Tibial artery (tissue), 4 donors: ENCODE measurements around the gene SH2D6.
A peak's percentile ranks its signal among the peaks of the same experiment; 100 is the strongest.
"Not testable (repeated sequence)": the region's sequence is repeated elsewhere in the genome, so short reads cannot be mapped to it uniquely, and the experiment has no call there.

Source experiments
- DNase-seq, 2 donors: peaks; one replicate each; pipeline ENCODE4 v3.0.0-alpha.2; 2019
- H3K27ac ChIP-seq, 2 donors: fragments of 200-600 bp; sonication (generic) in 1 of 2; 1 replicate in 1 of 2; 2 replicates in 1 of 2; pipeline ENCODE4 v1.5.1; 2018 to 2019; ENCODE audit warnings: mild to moderate bottlenecking in 1 of 2
- H3K27me3 ChIP-seq, 2 donors: fragments of 200-600 bp; sonication (generic) in 1 of 2; one replicate each; pipeline versions ENCODE4 v1.5.1 to v1.6.0; 2016 to 2019
- H3K36me3 ChIP-seq, 3 donors: fragments of 200-600 bp; sonication (generic) in 2 of 3; one replicate each; pipeline ENCODE4 v1.5.1; 2016 to 2019; ENCODE audit warnings: mild to moderate bottlenecking in 2 of 3
- H3K4me1 ChIP-seq, 4 donors: fragments of 200-600 bp; sonication (generic) in 2 of 4; 1 replicate in 3 of 4; 2 replicates in 1 of 4; pipeline ENCODE4 v1.5.1; 2016 to 2019
- H3K4me3 ChIP-seq, 2 donors: fragments of 200-600 bp; sonication (generic) in 1 of 2; 1 replicate in 1 of 2; 2 replicates in 1 of 2; pipeline ENCODE4 v1.5.1; 2018 to 2019; ENCODE audit warnings: mild to moderate bottlenecking in 2 of 2
- H3K9me3 ChIP-seq, 3 donors: fragments of 200-600 bp; sonication (generic) in 1 of 3; one replicate each; pipeline ENCODE4 v1.5.1; 2016 to 2019
- intact Hi-C: fragments of 100-400 bp; cut with DNase I; formaldehyde crosslinking; loops from one replicate; pipeline ENCODE4 v1.15.0; 2023; ENCODE audit warnings: low total_unique reads
- TF ChIP-seq, protein P1 (sequence below), 2 experiments: fragments of 200-600 bp in 1 of 2; fragments of 450-650 bp in 1 of 2; IDR thresholded peaks; one replicate each; pipeline ENCODE4 v1.5.1; 2017 to 2019; ENCODE audit warnings: antibody characterized with exemption in 2 of 2, mild to moderate bottlenecking in 1 of 2, moderate library complexity in 1 of 2

SH2D6 gene

DNA sequence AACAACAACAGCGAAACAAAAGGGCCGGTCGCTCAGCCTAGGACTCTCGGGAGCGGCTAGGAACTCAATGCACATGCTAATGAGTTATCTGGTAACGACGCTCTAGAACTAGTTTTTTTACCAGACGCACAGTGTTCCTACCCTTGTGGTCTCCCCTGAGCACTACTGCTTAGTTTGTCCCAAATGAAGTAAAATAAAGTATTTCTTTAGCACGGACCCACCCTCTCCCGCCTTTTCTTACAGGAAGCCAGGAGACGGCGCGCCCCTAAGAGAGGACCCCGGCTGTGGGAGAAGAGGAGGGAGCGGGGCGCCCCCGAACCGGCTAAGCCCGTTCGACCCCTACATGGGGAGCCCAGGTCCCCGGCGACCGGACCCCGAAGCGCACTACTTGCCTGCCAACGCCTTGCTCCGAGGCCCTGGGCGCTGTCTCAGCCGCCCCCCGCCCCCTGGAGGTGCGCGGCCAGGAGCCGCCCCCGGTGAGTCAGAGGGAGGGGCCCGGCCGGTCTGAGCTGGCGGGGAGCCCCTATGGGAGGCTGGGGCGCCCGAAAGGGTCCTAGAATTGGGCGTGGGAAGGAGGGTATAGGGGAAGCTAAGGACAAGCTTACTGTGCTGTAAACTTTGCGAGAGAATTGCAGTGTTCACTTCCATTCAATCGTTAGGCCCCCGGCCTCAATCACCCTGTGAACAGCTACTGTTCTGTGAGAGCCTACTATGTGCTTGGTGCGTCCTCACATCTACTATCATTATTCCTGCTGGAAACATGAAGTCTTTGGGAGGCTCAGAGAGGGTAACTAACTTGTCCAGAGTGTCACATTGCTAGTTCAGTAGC lies 4.7 kb upstream of the SH2D6 start:
- no peaks in the 10 kb centered on the region for H3K36me3 ChIP-seq
- H3K27ac ChIP-seq = peak overlapping the region; percentile 78 to 85
- peaks cover 0 to 45% (median 29%) of the 10 kb centered on the region in 4 donors for H3K4me1 ChIP-seq
- H3K9me3 ChIP-seq = no peaks in the 10 kb centered on the region
- intact Hi-C loops = no loop called here
- peak overlapping the region; percentile 62 to 71 for H3K4me3 ChIP-seq
- TF ChIP-seq, protein P1, sequence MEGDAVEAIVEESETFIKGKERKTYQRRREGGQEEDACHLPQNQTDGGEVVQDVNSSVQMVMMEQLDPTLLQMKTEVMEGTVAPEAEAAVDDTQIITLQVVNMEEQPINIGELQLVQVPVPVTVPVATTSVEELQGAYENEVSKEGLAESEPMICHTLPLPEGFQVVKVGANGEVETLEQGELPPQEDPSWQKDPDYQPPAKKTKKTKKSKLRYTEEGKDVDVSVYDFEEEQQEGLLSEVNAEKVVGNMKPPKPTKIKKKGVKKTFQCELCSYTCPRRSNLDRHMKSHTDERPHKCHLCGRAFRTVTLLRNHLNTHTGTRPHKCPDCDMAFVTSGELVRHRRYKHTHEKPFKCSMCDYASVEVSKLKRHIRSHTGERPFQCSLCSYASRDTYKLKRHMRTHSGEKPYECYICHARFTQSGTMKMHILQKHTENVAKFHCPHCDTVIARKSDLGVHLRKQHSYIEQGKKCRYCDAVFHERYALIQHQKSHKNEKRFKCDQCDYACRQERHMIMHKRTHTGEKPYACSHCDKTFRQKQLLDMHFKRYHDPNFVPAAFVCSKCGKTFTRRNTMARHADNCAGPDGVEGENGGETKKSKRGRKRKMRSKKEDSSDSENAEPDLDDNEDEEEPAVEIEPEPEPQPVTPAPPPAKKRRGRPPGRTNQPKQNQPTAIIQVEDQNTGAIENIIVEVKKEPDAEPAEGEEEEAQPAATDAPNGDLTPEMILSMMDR (IDR thresholded peaks at IDR 0.05) = peak in 1 of 2 experiments; percentile 17
- DNase-seq = no peak
- no peaks in the 10 kb centered on the region for H3K27me3 ChIP-seq

DNA sequence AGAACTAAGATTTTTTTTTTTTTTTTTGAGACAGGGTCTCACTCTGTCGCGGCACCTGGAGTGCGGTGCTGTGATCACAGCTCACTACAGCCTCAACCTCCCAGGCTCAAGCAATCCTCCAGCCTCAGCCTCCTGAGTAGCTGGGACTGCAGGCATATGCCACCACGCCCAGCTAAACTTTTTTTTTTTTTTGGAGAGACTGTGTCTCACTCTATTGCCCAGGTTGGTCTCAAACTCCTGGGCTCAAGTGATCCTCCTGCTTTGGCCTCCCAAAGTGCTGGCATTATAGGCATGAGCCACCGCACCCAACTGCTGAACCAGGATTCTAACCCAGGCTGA lies 4.1 kb upstream of the SH2D6 start:
- peak overlapping the region; percentile 78 to 85 for H3K27ac ChIP-seq
- intact Hi-C loops = not testable (repeated sequence)

DNA sequence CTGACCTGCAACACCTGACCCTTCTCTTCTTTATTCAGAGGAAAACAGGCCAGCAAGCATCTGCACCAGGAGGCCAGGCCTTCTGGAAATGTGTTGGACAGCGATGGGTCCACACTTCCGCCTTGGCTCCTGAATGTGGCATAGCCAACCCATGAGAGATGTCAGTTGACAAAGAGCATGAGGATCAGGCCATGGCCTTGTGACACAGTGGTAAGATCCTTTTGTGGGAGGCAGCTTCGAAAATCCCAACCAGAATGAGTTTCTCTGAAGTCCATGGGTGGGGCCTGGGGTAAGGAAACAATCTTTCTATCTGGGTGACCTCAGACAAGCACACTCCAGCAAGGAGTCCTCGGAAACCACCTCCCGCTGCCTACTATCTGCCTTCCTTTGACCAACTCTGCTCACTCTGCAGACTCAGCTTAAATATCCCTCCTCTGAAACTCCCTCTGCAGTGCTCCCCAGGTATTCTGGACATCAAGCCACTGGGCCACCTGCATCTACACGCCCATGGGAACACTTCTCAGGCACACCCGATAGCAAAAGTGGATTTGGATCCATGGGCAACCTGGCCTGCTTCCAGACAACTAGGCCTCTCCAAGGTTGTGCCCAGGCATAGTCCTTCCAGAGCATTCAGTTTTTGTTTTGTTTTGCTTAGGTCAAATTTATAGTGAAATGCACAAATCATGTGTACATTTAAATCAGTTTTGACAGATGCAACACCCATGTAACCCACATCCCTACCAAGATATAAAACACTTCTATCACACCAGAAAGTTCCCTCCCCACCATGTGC lies 3.6 kb upstream of the SH2D6 start:
- no peaks in the 10 kb centered on the region for H3K36me3 ChIP-seq
- TF ChIP-seq, protein P1 (IDR thresholded peaks at IDR 0.05) = no peak
- no peak overlapping the region for H3K4me3 ChIP-seq
- intact Hi-C loops = no loop called here
- H3K9me3 ChIP-seq = no peaks in the 10 kb centered on the region
- H3K27ac ChIP-seq = no peak overlapping the region
- H3K27me3 ChIP-seq = no peaks in the 10 kb centered on the region
- DNase-seq = no peak
- peaks cover 0 to 45% (median 29%) of the 10 kb centered on the region in 4 donors for H3K4me1 ChIP-seq

More for the DNA sequence above, 4.1 kb upstream of the SH2D6 start:
- H3K27me3 ChIP-seq, H3K9me3 ChIP-seq, H3K36me3 ChIP-seq, DNase-seq: not testable (repeated sequence)
- Histone ChIP-seq H3K4me3 (peak overlapping the region in 1 of 2 donors; percentile 71), H3K4me1 (peaks cover 0 to 45% (median 29%) of the 10 kb centered on the region in 4 donors)

DNA sequence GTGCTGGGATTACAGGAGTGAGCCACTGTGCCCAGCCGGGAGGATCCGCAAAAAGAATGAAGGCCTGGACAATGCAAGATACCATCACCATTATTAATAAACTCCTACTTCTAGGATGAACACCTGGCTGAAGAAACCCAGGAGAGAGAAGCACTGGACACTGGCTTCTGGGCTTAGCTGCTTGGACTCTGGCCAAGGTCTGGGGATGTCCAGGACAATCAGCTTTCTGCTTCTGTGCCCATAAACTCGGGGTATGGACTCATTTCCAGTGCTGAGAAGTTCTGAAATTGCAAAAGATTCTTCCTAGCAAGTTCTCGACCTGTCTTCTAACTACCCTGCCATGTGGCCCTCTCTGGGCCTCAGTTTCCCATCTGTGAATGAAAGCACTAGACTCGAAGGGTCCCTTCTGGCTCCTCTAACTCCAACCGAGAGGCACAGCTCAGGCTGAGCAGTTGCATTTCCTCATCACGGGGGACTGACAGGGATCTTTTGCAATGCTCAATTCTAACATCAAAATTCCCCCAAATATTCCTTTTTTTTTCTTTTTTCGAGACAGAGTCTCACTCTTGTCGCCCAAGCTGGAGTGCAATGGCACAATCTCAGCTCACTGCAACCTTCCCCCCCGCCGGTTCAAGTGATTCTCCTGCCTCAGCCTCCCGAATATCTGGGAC lies 2.4 kb upstream of the SH2D6 start:
- H3K4me1 ChIP-seq = peaks cover 0 to 45% (median 35%) of the 10 kb centered on the region in 4 donors
- H3K27me3 ChIP-seq = no peaks in the 10 kb centered on the region
- intact Hi-C loops = no loop called here
- DNase-seq = no peak
- no peaks in the 10 kb centered on the region for H3K9me3 ChIP-seq
- TF ChIP-seq, protein P1 (IDR thresholded peaks at IDR 0.05) = no peak
- H3K36me3 ChIP-seq = no peaks in the 10 kb centered on the region
- H3K4me3 ChIP-seq = no peak overlapping the region
- no peak overlapping the region for H3K27ac ChIP-seq

DNA sequence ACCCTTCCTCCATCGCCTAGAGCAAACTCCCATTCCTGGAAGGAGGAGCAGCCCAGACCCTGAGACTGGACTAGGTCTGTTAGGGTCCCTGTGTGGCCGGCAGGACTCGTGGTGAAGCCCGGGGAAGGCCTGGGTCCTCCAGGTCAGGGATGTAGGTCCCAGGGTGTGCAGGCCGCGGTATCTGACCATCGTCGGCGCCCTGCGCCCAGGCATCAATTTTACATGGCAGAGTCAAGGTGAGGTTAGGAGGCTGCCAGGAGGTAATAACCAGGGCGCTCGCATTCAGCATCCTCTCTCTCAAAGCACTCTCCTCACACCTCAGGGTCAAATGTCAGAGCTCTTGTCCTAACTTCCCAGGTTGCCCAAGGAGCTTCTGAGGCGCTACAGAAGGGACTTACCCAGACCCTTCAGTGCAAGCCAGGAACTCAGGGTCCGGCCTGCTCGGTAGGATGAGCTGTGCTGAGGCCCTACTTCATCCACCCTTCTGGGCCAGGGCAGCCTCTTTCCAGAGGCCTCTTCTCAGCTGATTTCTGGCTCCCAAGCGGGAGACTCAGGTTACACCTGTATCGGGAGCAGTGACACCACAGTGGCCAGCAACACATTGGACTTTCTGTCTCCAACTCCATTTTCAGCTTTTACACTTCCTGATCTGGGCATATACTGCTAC lies 628 bp downstream of the SH2D6 start:
- Histone ChIP-seq H3K27me3 (no peaks in the 10 kb centered on the region), H3K36me3 (no peaks in the 10 kb centered on the region), H3K9me3 (no peaks in the 10 kb centered on the region), H3K4me1 (peaks cover 0 to 36% (median 30%) of the 10 kb centered on the region in 4 donors), H3K27ac (peak overlapping the region; percentile 91 to 99), H3K4me3 (peak overlapping the region; percentile 63 to 81)
- TF ChIP-seq, protein P1 (IDR thresholded peaks at IDR 0.05) = no peak
- DNase-seq = no peak
- intact Hi-C loops = no loop called here
